A549 treated with CpdA at 1 μM for 4 hours (cell line): Measurements from ENCODE around the gene ESRRG. TPM values are rescaled to one million over a fixed set of nuclear protein-coding genes. Genes with fewer than 3 reads are reported as not detected.

Experiments
- total RNA-seq: library from RNA; stranded (reverse); fragments of 200-300 nt; extraction: Qiagen RNA extraction; gene quantifications from 5 replicates; pipeline ENCODE4 v1.2.3, GENCODE V29; 2022; ENCODE audit warnings: low read depth

ESRRG gene
- not detected in 5 replicates for total RNA-seq

DNA sequence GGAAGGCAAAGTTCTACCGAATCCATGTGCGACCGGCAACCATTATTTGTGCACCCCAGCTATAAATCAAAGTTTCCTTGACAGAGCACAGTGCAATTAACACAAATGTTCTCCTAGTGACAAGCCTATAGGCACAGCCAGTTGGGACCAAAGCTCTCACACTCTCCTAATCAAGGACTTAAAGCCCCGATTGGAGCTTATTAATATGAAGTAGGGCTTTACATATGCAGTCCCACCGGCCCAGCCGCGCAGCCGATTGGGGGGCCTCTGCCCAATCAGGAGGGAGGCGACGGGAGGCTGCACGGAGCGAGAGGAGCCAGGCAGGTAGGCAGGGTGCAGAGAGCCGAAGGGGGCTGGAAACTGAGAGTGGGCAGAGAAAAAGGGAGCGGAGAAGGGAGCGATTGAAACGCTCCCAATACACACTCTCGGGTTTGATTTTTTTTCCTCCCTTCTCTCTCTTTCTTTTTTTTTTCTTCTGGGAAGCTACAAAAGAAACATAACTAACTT lies at the start of gene ESRRG:
TSS of gene ESRRG (minus strand) at position 156 of the 507 bp plus-strand sequence. CDS start at position 26, 130 bp downstream.

